Measurements from ENCODE around the gene THAP12.

Gene THAP12

GRCh38 chr11:76380159-76380976 lies 564 bp downstream of the THAP12 start:
- DNase-seq (ENCODE audit: low spot score), result peak; percentile 25

DNA sequence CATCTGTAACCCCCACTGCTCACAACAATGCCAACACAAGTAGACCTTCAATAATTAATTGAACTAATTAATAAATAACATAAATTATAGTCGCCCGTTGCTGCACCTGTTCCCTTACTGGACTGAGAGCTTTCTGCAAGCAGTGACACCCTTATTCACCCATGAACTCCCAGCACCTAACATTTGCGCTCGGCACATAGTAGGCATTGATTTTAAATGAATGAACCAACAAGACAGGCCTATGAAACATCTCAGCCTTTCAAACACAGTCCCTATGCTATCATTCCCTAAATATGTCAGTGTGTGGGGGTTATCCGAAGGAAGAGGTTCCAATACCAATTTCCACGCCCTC lies 1.1 kb downstream of the THAP12 start:
- no peak for DNase-seq (ENCODE audit: low spot score)

DNA sequence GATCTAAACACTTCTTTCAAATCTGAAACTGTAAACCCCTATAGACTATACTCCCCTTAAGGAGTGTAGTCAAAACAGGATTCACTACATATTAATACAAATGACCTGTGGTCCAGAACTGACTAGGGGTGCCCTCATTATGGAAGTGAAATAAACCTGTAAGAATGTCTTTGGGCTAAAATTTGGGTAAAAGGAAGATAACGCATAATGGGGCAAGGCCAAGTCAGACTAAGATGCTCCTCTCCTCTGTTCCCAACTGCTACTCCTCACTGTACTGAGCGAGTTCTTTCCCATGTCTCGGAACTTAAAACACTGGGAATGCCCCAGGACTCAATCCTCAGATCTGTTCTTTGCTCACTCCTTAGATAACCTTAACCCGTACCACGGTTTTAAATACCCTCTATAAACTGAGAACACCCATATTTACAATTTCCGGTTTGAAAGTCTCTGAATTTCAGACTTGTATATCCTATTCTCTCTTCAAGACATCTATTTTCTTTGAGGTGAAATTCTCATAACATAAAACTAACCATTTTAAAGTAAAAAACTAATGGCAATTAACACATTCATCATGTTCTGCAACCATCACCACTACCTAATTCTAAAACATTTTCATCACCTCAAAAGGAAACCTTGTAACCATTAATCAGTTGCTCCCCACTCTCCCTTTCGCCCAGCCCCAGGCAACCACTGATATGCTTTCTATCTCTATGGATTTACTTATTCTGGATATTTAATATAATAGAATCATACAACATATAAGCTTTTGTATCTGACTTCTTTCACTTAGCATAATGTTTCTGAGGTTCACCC lies 4.0 kb downstream of the THAP12 start:
- no peak for DNase-seq (ENCODE audit: low spot score)

DNA sequence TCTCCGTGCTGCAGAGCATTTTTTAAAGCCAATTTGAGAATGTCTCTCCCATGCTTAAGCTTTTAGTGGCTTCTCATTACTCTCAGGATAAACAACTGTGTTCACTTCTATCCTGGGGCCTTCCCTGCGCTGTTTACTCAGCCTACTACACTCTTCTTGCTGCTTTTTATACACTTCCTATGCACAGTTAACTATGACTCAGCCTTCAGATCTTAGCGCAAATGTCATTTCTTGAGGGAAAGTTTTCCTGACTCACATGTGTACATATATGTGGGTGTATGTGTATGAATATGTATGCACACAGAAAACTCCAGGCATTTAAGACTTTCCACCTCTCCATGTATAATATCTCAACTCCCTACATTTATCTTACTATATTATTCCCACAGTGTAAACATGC lies 9.8 kb downstream of the THAP12 start:
- no peak for DNase-seq (ENCODE audit: low spot score)

DNA sequence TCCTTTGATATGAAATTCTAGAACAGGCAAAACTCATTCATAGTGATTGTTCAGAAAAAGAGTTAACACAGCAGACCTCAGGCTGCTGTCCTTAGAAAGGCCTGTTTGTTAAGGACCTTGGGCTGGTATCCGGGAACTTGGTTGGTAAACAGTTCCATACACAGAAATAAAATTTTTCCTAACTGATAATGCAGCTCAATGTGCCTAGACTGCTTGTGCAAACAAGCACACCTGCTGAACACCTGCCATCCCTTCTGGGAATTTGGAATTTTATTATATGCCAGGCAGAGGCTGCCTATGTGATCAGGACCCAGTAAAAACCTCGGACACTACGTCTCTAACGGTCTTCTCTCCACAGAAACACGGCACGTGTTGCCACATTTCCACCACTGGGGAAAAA lies 11.5 kb downstream of the THAP12 start:
- DNase-seq (ENCODE audit: low spot score), result no peak

- DNase-seq (ENCODE audit: low spot score), result no peak
Observed at GRCh38 chr11:76368490-76368889, 12.4 kb downstream of the THAP12 start.

DNA sequence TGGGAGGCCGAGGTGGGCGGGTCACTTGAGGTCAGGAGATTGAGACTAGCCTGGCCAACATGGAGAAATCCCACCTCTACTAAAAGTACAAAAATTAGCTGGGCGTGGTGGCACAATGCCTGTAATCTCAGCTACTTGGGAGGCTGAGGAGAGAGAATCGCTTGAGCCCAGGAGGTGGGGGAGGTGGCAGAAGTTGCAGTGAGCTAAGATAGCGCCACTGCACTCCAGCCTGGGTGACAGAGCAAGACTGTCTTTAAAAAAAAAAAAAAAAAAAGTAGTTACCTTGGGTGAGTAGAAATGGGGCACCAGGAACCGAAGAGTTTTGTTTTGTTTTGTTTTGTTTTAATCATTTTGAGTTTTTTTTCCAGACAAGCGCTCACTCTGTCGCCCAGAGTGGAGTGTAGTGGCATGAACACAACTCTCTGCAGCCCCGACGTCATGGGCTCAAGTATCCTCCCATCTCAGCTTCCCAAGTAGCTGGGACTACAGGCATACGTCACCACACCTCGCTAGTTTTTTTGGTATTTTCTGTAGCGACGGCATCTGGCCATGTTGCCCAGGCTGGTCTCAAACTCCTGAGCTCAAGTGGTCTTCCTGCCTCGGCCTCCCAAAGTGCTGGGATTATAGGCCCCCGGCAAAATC lies 15.8 kb downstream of the THAP12 start:
- DNase-seq (ENCODE audit: low spot score), result no peak

GRCh38 chr11:76362716-76363115 lies 18.2 kb downstream of the THAP12 start:
- no peak for DNase-seq (ENCODE audit: low spot score)

- no peak for DNase-seq (ENCODE audit: low spot score)
Observed at GRCh38 chr11:76361776-76362175, 19.2 kb downstream of the THAP12 start.

DNA sequence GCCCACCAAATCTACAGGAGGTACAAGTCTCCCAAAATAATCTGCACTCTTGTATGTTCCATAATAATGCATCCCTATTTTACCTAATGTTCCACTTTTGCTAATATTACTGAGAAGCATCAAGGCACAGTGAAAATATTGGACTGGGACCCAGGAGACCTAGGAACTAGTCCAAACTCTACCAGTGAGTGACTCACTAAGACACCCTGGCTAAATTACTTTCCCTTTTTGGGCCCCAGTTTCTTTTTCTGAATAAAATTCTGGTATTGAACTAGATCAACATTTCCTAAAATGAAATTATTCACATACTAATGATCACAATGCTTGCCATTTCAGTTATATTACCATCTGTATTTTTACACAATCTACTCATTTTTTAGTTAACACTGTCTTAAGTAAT lies 19.6 kb downstream of the THAP12 start:
- DNase-seq (ENCODE audit: low spot score), result no peak

DNA sequence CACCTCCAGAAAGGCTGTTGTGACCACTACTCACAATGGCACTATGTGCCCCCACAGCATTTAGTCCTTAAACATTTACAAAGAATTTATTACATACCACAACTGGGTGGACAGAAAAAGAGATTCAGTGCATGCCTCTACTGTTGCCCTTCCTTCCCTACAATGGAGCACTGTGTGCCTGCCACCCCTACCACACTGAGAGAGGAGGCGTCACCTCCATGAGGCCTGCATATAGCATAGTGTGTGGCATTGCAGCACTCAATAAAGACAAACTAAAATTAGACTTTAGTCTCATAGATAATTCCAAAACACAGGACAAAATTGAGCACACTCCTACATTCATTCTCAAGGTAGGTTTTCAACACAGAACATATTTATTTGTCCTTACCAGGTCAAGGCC lies 25.8 kb downstream of the THAP12 start:
- no peak for DNase-seq (ENCODE audit: low spot score)

GRCh38 chr11:76348348-76348747 lies 32.6 kb downstream of the THAP12 start:
- no peak for DNase-seq (ENCODE audit: low spot score)

DNA sequence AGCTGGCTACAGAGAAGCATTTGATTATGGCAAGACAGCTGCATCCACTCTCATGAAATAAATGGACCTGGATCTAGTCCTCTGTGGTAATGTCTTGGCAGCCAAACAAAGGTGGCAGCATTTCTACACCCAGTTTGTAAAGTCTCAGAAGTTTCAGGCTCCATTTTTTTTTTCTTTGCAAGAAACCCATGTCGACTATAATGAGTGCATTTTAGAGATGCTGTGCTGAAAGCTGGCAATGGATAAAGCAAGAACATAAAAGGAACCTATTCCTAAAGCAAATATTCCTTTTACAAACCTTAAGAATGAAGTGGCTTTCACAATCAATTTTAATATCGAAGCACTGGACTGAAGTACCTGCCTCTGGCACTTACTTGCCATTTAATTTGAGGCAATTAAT lies 33.5 kb downstream of the THAP12 start:
- no peak for DNase-seq (ENCODE audit: low spot score)

GRCh38 chr11:76339221-76339620 lies 41.7 kb downstream of the THAP12 start:
- no peak for DNase-seq (ENCODE audit: low spot score)

DNA sequence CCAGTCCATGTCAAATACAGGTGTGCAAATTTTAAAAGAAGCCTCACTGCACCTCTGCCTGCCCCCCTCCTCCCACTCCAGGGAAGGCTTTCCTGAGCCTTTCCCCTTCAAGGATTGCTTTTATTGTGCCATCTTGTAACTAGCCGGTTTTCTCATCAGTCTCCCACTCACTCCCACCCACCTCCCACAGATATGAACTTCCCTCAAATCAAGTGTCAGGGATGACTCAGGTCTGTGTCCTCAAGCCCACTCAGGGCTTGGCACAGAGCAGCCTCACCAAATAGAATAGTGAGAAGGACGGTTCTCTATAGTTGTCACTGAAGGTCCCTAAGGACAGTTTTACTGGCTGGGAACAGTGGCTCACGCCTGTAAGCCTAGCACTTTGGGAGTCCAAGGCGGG lies 43.0 kb downstream of the THAP12 start:
- no peak for DNase-seq (ENCODE audit: low spot score)

- DNase-seq (ENCODE audit: low spot score), result no peak
Observed at GRCh38 chr11:76337469-76337868, 43.5 kb downstream of the THAP12 start.

- no peak for DNase-seq (ENCODE audit: low spot score)
Observed at GRCh38 chr11:76336597-76336996, 44.3 kb downstream of the THAP12 start.

DNA sequence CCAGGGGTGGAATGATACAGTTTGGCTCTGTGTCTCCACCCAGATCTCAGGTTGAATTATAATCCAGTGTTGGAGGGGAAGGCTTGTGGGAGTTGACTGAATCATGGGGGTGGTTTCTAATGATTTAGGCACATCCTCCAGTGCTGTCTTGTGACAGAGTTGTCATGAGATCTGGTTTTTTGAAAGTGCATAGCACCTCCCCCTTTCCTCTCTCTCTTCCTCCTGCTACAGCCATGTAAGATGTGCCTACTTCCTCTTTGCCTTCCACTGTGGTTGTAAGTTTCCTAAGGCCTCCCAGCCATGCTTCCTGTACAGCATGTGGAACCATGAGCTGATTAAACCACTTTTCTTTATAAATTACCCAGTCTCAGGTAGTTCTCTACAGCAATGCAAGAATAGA lies 45.1 kb downstream of the THAP12 start:
- no peak for DNase-seq (ENCODE audit: low spot score)

GRCh38 chr11:76334826-76335389 lies 46.0 kb downstream of the THAP12 start:
- no peak for DNase-seq (ENCODE audit: low spot score)

GRCh38 chr11:76330651-76331050 lies 50.3 kb downstream of the THAP12 start:
- no peak for DNase-seq (ENCODE audit: low spot score)

GRCh38 chr11:76329983-76330382 lies 50.9 kb downstream of the THAP12 start:
- no peak for DNase-seq (ENCODE audit: low spot score)

- no peak for DNase-seq (ENCODE audit: low spot score)
Observed at GRCh38 chr11:76329084-76329648, 51.8 kb downstream of the THAP12 start.
